Psoas muscle (tissue), 8 donors: ENCODE results near the gene UCN. TPM values are rescaled to one million over a fixed set of nuclear protein-coding genes. Genes with fewer than 3 reads are reported as not detected.
A peak's percentile ranks its signal among the peaks of the same experiment; 100 is the strongest.
"Not testable (repeated sequence)": the region's sequence is repeated elsewhere in the genome, so short reads cannot be mapped to it uniquely, and the experiment has no call there.

Experiments
- ATAC-seq, 4 donors: fragments of 200-7000 bp; cut with Tn5 transposase; one replicate each; pipeline ENCODE4 v1.9.1; 2020; ENCODE audit warnings: moderate library complexity in 3 of 4, mild to moderate bottlenecking in 2 of 4
- DNase-seq, 2 donors: peaks; one replicate each; pipeline ENCODE4 v3.0.0-alpha.2; 2020
- H3K27ac ChIP-seq: fragments of 200-600 bp; one replicate; pipeline ENCODE4 v1.8.0; 2022
- H3K27me3 ChIP-seq, 3 donors: fragments of 200-600 bp in 1 of 3; one replicate each; pipeline versions ENCODE4 v1.6.1 to v1.8.0; 2013 to 2022; ENCODE audit warnings: low read length in 2 of 3, mild to moderate bottlenecking in 2 of 3, moderate library complexity in 1 of 3; ENCODE audit not compliant: insufficient read depth in 3 of 3
- H3K36me3 ChIP-seq, 2 donors: fragments of 200-600 bp in 1 of 2; one replicate each; pipeline versions ENCODE4 v1.6.1 to v1.8.0; 2013 to 2022; ENCODE audit warnings: low read depth in 1 of 2, mild to moderate bottlenecking in 1 of 2, moderate library complexity in 1 of 2; ENCODE audit not compliant: insufficient read depth in 1 of 2
- H3K4me1 ChIP-seq: fragments of 200-600 bp; one replicate; pipeline ENCODE4 v1.8.0; 2022
- H3K4me3 ChIP-seq: fragments of 200-600 bp; one replicate; pipeline ENCODE4 v1.8.0; 2022; ENCODE audit warnings: mild to moderate bottlenecking
- H3K9me3 ChIP-seq: fragments of 200-600 bp; one replicate; pipeline ENCODE4 v1.8.0; 2022
- WGBS, 3 donors: extraction: QIAGEN DNeasy Blood & Tissue Kit; methylation state at CpG; one replicate each; pipeline versions ENCODE4 v1.1.6 to v1.1.7; 2013; 5-methylcytosine and 5-hydroxymethylcytosine counted together
- intact Hi-C, 2 donors: fragments of 100-400 bp; cut with DNase I; formaldehyde crosslinking; loops; one replicate each; pipeline versions ENCODE4 v1.11.0 to v1.14.2; 2022
- polyA plus RNA-seq, 3 donors: library from polyadenylated mRNA; stranded (reverse); fragments of 200-250 nt; gene quantifications; one replicate each; pipeline ENCODE4 v1.2.3, GENCODE V29; 2013
- total RNA-seq, 4 donors: library from RNA; stranded (reverse); fragmentation: NEBNext Ultra II Directional in 2 of 4; extraction: Animal tissue kit (Norgen Biotek cat#: 25700) in 2 of 4; gene quantifications; one replicate each; pipeline versions ENCODE4 v1.2.1 to v1.2.4, GENCODE V29; 2021 to 2023
- TF ChIP-seq, protein P1 (sequence below): fragments of 200-600 bp; IDR thresholded peaks from one replicate; pipeline ENCODE4 v1.8.0; 2022; ENCODE audit warnings: antibody characterized with exemption
- donor health status: healthy with polysubstance abuse.
- donor health status: DM: no; HTN: no; CAD: no; lungs with moderate emphysema.
- donor health status: Bipolar disorder and iron deficiency.
- donor health status: healthy.
- donor health status: DM: yes; HTN: yes; CAD: no.
- donor health status: DM: no; HTN: no; CAD: no.
- donor health status: DM: no; HTN: no; CAD: no.
- donor health status: DM: yes; HTN: yes; CAD: no.

The UCN gene
- total and polyA plus RNA-seq, 7 donors, result 0.26 to 3.6 (median 0.45) TPM; not detected in 3

DNA sequence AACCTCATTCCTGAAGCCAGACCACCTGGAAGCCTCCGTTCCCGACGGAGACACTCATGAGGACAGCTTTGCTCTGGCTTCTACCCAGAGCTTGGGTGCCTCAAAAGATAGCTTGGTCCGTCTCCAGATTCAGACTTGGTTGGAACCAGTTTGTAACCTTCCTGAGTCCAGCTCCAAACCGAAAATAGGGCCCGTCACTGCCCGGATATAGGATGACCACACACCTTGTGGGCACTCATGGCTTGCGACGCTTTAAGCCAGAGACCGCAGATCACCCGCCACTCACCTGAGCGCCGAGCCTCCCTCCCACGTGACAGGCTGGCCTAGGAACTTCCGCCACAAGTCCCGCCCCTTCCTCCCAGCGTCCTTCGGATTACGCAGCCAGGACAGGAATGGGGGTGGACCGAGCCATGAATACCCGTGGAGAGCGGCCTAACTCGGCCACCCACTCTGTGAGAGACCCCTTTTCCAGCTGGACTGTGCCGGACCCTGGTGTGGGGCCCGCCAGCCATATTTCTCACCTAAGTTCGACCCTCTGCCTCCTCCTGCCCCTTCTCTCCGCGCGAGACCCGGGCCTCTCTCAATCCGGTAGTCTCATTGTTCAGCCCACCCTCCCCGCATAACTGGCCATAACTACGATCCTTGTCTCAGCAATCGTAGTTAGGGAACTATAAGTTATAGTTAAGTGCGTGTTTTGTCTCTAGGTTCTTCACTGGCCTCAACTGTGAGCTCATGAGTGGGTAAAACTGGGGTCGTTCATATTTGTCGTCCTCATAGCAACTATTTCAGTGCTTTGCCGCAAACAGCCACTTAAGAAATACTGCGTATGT, 14.7 kb upstream of the UCN start, which contains the start of gene MPV17:
Gene MPV17, minus strand, starts transcription at position 332 of the 830 bp plus-strand sequence. CDS start 580 bp downstream, outside the sequence.
- ATAC-seq, result peak; percentile 79 to 83 (median 80)
- Histone ChIP-seq H3K27me3 (no peaks in the 10 kb centered on the region), H3K9me3 (no peaks in the 10 kb centered on the region), H3K27ac (peak within 1 kb of the TSS; percentile 99), H3K4me3 (peak within 1 kb of the TSS; percentile 84), H3K36me3 (peaks cover 3 to 24% of the 10 kb centered on the region in 2 donors), H3K4me1 (peaks cover 46% of the 10 kb centered on the region)
- 0 to 1% (median 0%) methylated on average over 39 of the region's 39 CpGs for WGBS, 3 donors
- DNase-seq, result peak; percentile 92 to 97
- intact Hi-C loops, result loop anchor here (5.0 kb wide), 1 partner anchor 34 kb away; the partner anchor contains the start of gene GTF3C2 (in 2 of the 2)
- TF ChIP-seq, protein P1, sequence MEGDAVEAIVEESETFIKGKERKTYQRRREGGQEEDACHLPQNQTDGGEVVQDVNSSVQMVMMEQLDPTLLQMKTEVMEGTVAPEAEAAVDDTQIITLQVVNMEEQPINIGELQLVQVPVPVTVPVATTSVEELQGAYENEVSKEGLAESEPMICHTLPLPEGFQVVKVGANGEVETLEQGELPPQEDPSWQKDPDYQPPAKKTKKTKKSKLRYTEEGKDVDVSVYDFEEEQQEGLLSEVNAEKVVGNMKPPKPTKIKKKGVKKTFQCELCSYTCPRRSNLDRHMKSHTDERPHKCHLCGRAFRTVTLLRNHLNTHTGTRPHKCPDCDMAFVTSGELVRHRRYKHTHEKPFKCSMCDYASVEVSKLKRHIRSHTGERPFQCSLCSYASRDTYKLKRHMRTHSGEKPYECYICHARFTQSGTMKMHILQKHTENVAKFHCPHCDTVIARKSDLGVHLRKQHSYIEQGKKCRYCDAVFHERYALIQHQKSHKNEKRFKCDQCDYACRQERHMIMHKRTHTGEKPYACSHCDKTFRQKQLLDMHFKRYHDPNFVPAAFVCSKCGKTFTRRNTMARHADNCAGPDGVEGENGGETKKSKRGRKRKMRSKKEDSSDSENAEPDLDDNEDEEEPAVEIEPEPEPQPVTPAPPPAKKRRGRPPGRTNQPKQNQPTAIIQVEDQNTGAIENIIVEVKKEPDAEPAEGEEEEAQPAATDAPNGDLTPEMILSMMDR, result no peak

DNA sequence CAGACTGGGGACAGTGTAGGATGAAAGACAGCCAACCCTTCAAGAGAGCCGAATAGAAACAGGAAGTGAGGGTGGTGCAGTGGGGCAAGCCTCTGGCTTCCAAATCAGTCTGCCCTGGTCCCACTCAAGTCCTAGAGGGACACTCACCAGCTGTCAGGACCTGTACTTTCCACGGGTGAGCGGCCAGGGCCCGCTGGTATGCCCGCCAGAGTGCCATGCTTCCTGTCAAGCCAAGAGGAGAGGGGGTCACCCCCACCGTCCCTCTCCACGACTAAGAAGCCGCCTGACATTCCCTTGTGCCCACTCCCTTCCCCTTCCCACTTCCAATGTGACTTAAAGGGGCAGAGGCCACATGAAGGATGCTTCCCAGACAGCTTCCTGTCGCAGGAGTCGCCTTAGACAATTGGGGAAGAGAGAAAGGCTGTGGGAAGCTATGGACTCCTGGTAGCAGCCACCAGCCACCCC, 14.1 kb upstream of the UCN start:
- Histone ChIP-seq H3K4me1 (peaks cover 48% of the 10 kb centered on the region), H3K9me3 (no peaks in the 10 kb centered on the region), H3K36me3 (peaks cover 0 to 17% of the 10 kb centered on the region in 2 donors), H3K4me3 (peak overlapping the region; percentile 84), H3K27me3 (no peaks in the 10 kb centered on the region), H3K27ac (peak overlapping the region; percentile 99)
- WGBS, 3 donors, result 2 to 9% (median 3%) methylated on average over 9 to 10 of the region's 10 CpGs
- intact Hi-C loops, result loop anchor here (5.0 kb wide), 1 partner anchor 35 kb away; the partner anchor contains the start of gene GTF3C2 (in 2 of the 2)
- DNase-seq (peak; percentile 49 to 70), ATAC-seq (peak; percentile 47 to 55 (median 51))
- TF ChIP-seq, protein P1, result no peak

DNA sequence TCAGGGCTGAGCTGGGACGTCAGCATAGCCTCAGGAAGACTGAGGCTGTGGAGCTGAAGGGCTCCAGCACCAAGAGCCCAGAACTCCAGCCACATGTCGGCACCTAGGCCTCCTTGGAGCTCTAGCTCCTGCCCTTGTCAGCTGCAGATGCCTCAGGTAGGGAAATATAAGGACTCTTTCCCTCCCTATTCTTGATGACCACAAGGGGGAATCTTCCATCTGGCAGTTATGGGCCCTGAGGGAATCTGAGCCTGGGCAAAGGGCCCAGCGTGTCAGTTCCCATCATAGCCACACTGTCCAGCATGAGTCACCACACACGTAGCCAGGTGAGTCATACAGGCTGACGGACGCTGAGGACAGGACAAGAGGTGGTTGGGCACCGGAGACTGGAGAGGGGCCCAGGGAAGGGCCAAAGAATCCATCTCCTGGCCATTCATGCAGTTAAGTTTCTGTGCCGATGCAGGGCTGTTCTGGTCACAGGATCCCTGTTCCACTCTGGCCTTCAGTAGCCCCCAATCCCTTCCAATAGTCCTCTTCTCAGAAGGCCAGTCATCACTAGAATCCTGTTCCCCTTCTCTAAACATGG, 12.8 kb upstream of the UCN start:
- H3K4me1 ChIP-seq, result peaks cover 60% of the 10 kb centered on the region
- WGBS, 3 donors, result 23 to 33% (median 25%) methylated on average over 8 of the region's 8 CpGs
- H3K4me3 ChIP-seq, result peak overlapping the region; percentile 84

DNA sequence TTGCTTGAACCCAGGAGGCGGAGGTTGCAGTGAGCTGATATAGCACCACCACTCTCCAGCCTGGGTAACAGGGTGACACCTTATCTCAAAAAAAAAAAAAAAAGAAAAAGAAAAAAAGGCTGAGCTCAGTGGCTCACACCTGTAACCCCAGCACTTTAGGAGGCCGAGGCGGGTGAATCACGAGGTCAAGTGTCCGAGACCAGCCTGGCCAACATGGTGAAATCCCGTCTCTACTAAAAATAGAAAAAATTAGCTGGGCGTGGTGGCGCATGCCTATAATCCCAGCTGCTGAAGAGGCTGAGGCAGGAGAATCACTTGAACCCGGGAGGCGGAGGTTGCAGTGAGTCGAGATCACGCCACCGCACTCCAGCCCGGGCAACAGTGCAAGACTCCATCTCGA, 11.6 kb upstream of the UCN start:
- peak; percentile 58 to 85 for DNase-seq
- intact Hi-C loops, result loop anchor here (5.0 kb wide), 1 partner anchor 37 kb away; the partner anchor contains the start of gene GTF3C2 (in 2 of the 2)
- Histone ChIP-seq H3K27ac (peak overlapping the region; percentile 99), H3K4me1 (peaks cover 60% of the 10 kb centered on the region)
- H3K4me3 ChIP-seq, ATAC-seq, H3K9me3 ChIP-seq, H3K27me3 ChIP-seq, H3K36me3 ChIP-seq: not testable (repeated sequence)
- WGBS, 3 donors, result 60 to 72% (median 61%) methylated on average over 15 of the region's 15 CpGs

More for the DNA sequence above, 12.8 kb upstream of the UCN start:
- DNase-seq (peak; percentile 91 to 96), ATAC-seq (peak; percentile 71 to 75 (median 72))
- no peaks in the 10 kb centered on the region for H3K9me3 ChIP-seq
- TF ChIP-seq, protein P1, result peak; percentile 54
- H3K27ac ChIP-seq, result peak overlapping the region; percentile 99
- H3K36me3 ChIP-seq, result peaks cover 0 to 4% of the 10 kb centered on the region in 2 donors
- no peaks in the 10 kb centered on the region for H3K27me3 ChIP-seq
- intact Hi-C loops, result loop anchor here (5.0 kb wide), 1 partner anchor 36 kb away; the partner anchor contains the start of gene GTF3C2 (in 2 of the 2)
